HFF-Myc (cell line): ENCODE measurements around the gene COQ10A.

Experiments used
- DNase-seq: peaks from one replicate; pipeline ENCODE4 v3.0.0-alpha.2; 2011; ENCODE audit warnings: low read depth; ENCODE audit errors: extremely low read depth
- H3K4me3 ChIP-seq: replicated peaks from 2 replicates; pipeline ENCODE4 v1.5.1; 2011; ENCODE audit warnings: low read depth, mild to moderate bottlenecking, control low read depth, low read length
- TF ChIP-seq, protein P1 (sequence below): IDR thresholded peaks from 2 replicates; pipeline ENCODE4 v1.5.1; 2012; ENCODE audit warnings: mild to moderate bottlenecking, low read depth, low read length, control low read depth; ENCODE audit errors: missing control alignments

COQ10A gene

DNA sequence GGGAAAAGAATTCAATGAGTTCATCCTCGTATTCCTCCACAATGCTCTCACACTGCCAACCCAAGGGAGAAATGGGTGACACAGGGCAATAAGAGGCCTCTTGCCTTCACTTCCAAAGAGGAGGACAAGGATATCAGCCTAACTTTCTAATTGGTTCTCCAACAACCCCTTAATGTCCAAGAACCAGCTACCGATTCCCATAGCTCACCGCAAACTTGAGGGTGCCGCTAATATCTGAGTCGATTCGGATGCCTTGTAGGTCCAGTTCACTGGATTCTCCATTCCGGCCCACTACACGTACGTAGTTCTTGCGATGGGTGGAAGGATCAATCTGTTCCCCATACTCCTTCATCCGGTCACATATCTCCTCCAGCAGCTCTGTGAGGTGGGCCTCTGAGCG lies 44.3 kb downstream of the COQ10A start:
- DNase-seq, result no peak
- TF ChIP-seq, protein P1, sequence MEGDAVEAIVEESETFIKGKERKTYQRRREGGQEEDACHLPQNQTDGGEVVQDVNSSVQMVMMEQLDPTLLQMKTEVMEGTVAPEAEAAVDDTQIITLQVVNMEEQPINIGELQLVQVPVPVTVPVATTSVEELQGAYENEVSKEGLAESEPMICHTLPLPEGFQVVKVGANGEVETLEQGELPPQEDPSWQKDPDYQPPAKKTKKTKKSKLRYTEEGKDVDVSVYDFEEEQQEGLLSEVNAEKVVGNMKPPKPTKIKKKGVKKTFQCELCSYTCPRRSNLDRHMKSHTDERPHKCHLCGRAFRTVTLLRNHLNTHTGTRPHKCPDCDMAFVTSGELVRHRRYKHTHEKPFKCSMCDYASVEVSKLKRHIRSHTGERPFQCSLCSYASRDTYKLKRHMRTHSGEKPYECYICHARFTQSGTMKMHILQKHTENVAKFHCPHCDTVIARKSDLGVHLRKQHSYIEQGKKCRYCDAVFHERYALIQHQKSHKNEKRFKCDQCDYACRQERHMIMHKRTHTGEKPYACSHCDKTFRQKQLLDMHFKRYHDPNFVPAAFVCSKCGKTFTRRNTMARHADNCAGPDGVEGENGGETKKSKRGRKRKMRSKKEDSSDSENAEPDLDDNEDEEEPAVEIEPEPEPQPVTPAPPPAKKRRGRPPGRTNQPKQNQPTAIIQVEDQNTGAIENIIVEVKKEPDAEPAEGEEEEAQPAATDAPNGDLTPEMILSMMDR, result no peak
- H3K4me3 ChIP-seq, result no peak overlapping the region

DNA sequence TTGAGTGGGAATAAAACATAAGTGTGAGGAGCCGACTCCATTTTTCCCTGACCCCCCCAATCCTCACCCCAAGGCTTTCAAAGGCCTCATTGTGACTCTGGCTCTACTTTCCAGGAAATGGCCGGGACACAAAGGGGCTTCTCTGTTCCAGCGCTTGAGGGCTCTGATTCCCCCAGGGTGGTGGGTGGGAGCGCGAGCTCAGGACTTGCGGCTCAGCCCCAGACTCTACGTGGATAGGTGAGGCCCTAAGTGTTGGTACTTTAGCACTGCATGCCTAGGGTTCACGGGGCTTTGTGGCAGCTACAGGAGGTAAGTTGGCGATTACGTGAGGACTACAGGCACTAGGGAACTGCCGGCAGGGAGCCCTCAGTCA lies 48.5 kb downstream of the COQ10A start:
- TF ChIP-seq, protein P1, result no peak
- peak overlapping the region; percentile 82 for H3K4me3 ChIP-seq
- no peak for DNase-seq

DNA sequence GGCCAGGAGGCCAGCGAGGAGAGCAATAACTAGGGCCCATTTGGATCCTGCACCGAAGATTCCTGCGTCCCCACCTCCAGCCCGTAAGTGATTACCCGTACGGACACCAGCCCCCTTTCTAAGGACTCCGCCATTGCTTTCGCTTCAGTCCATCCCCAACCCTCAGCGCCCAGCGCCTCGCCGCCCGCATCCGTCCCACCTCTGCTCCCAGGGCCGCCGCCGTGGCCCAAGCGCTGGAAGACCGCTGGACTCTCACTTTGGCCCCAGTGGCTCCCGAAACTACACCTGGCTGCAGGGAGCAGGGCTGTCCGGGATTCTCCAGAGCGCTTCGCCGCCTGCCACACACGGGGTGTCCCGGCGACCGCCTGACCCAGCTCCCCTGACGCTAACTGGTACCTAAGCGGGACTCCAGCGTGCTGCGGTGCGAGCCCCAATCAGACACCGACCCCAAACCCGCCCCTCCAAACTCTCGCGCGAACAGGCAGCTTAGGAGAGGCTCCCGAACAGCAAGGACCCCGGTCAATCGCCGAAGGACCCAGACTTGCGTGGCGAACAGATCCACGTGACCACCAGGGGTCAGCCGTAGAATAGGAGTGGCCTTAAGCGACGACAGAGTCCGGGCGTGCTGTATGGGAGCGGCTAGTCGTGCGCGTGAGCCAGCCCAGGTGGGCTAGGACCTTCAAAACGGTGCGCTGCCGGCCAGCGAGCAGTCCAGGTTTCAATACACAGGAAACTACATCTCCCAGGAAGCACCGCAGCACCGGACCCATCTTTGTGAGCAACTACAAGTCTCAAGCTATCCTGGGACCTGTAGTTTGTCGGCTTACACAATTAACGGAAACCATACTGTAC lies 49.1 kb downstream of the COQ10A start, which contains the start of gene CNPY2:
CNPY2 (minus strand) TSS at position 367 of the 852 bp plus-strand sequence. CDS start 771 bp downstream, outside the sequence.
- DNase-seq, result peak; percentile 94
- H3K4me3 ChIP-seq, result peak within 1 kb of the TSS; percentile 82
- TF ChIP-seq, protein P1, result no peak

DNA sequence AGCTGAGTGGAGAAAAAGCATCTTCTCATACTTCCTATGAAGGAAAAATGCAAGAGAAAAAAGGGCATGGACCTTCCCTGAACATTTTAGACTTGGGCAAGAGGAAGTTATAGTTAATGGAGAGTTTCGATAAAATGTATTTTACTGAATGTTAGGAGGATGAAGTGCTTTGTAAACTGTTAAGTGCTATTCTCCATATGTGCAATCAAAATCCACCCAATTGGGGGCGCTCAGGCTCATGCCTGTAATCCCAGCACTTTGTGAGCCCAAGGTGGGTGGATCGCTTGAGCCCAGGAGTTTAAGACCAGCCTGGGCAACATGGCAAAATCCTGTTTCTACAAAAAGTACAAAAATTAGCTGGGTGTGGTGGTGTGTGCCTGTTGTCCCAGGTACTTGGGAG lies 50.9 kb downstream of the COQ10A start:
- TF ChIP-seq, protein P1, result no peak
- no peak for DNase-seq
- no peak overlapping the region for H3K4me3 ChIP-seq
